Fibroblast of the aortic adventitia (primary cell): ENCODE results near the gene CDC7. TPM values are rescaled to one million over a fixed set of nuclear protein-coding genes. Genes with fewer than 3 reads are reported as not detected.

ENCODE experiments used
- DNase-seq: peaks from one replicate; pipeline ENCODE4 v3.0.0-alpha.2; 2010; ENCODE audit warnings: low read depth
- H3K4me3 ChIP-seq: 2 replicates; pipeline ENCODE4 v1.5.1; 2011; ENCODE audit warnings: low read depth, mild to moderate bottlenecking, control low read depth, low read length, moderate library complexity
- CTCF ChIP-seq: IDR thresholded peaks from 2 replicates; pipeline ENCODE4 v1.5.1; 2011; ENCODE audit warnings: mild to moderate bottlenecking, low read length, control low read depth, inconsistent platforms; ENCODE audit not compliant: insufficient read depth
- total RNA-seq: library from RNA; depleted of rRNA; stranded (reverse); fragments of >200 nt; gene quantifications from 2 replicates; pipeline ENCODE4 v1.2.3, GENCODE V29; 2012; ENCODE audit warnings: low replicate concordance

Gene CDC7
- total RNA-seq, 1 donor = 15.5 TPM

- H3K4me3 ChIP-seq = no peak overlapping the region
- no peak for TF ChIP-seq CTCF
- peak; percentile 43 for DNase-seq
Measured at GRCh38 chr1:91490501-91490900, 10.2 kb upstream of the CDC7 start.

GRCh38 chr1:91498035-91498434 is 2.6 kb upstream of the CDC7 start:
- H3K4me3 ChIP-seq = no peak overlapping the region
- no peak for DNase-seq
- TF ChIP-seq CTCF = no peak

GRCh38 chr1:91498498-91499245 is 2.0 kb upstream of the CDC7 start:
- DNase-seq = no peak
- no peak for TF ChIP-seq CTCF
- no peak overlapping the region for H3K4me3 ChIP-seq

- no peak overlapping the region for H3K4me3 ChIP-seq
- no peak for DNase-seq
- TF ChIP-seq CTCF = no peak
Measured at GRCh38 chr1:91499346-91499745, 1.3 kb upstream of the CDC7 start.

GRCh38 chr1:91499904-91500755 is 521 bp upstream of the CDC7 start:
- TF ChIP-seq CTCF = no peak
- H3K4me3 ChIP-seq = peak overlapping the region; percentile 93
- DNase-seq = no peak

GRCh38 chr1:91501523-91501851 is 836 bp downstream of the CDC7 start:
- no peak for TF ChIP-seq CTCF
- peak overlapping the region; percentile 93 for H3K4me3 ChIP-seq
- DNase-seq = peak; percentile 41
